ENCODE data around the gene ERAL1.
"Not testable (repeated sequence)": the region's sequence is repeated elsewhere in the genome, so short reads cannot be mapped to it uniquely, and the experiment has no call there.

Gene ERAL1

GRCh38 chr17:28860363-28860808, 5.6 kb downstream of the ERAL1 start:
- Mint-ChIP-seq H3K27ac (no peak overlapping the region), H3K4me3 (no peak overlapping the region), H3K36me3 (peaks cover 29% of the 10 kb centered on the region), H3K9me3 (no peaks in the 10 kb centered on the region), H3K27me3 (no peaks in the 10 kb centered on the region), H3K4me1 (peaks cover 18% of the 10 kb centered on the region)
- CTCF ChIA-PET, result interaction anchor here (0.9 kb wide), 1 partner anchor 37 kb away, joined by 3 read pairs; the partner anchor contains the start of gene FLOT2
- DNase-seq, result no peak

DNA sequence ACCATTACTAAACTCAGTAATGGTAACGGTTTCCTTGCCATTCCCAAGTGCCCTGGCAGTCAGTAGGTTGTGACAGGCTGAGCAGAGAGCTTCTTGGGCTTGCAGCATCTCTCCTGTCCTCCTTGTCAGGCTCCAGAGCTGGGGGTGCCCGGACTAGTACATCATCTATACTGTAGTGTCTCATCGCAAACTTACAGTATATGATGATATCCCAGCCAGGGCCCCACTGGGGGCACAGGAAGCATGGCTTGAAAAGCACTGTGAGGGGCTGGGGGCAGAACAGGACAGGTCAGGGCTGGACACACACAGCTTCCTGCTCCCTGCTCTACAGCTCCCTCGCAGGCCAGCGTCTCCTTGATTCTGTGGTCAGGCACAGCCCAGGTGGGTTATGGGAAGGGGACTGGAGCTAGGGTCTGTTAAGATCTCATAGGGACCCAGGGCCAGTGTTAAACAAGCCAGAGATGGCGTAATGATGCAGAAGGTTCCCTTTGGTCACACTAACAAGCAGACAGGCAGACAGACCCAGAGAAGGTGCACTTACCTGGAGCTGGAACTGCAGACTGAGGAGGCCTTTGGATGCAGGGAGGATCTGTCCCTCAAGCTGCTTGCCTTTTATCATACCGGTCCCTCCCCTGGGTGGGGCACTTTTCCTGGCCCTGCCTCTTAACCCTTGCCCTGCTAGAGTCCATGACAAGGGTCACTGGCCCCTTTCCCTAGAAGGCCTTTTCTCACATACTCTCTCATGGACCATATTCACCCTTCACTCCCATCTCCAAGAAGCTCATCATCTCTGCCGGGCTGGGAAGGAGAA, 6.8 kb downstream of the ERAL1 start:
- peaks cover 27% of the 10 kb centered on the region for H3K36me3 Mint-ChIP-seq
- CTCF ChIA-PET, result interaction anchor here (0.7 to 1.8 kb wide), 5 partner anchors 10 to 98 kb away, joined by 3 to 6 read pairs (median 4); partner anchors contain the start of gene FLOT2
- no peaks in the 10 kb centered on the region for H3K9me3 Mint-ChIP-seq
- H3K27ac Mint-ChIP-seq, result peak overlapping the region; percentile 15
- no peak overlapping the region for H3K4me3 Mint-ChIP-seq
- DNase-seq, result no peak
- H3K27me3 Mint-ChIP-seq, result no peaks in the 10 kb centered on the region
- H3K4me1 Mint-ChIP-seq, result peaks cover 14% of the 10 kb centered on the region

- Mint-ChIP-seq H3K27ac (peak overlapping the region; percentile 14), H3K9me3 (no peaks in the 10 kb centered on the region), H3K4me1 (peaks cover 12% of the 10 kb centered on the region), H3K27me3 (no peaks in the 10 kb centered on the region), H3K4me3 (no peak overlapping the region), H3K36me3 (peaks cover 25% of the 10 kb centered on the region)
- CTCF ChIA-PET, result interaction anchor here (1.2 to 1.8 kb wide), 3 partner anchors 9 to 36 kb away, joined by 3 to 6 read pairs (median 4); no protein-coding TSS in a partner anchor
- DNase-seq, result no peak
Observed at GRCh38 chr17:28862561-28862960, 7.7 kb downstream of the ERAL1 start.

GRCh38 chr17:28863953-28864352, 9.1 kb downstream of the ERAL1 start:
- no peak for DNase-seq
- CTCF ChIA-PET, result interaction anchor here (1.1 kb wide), 1 partner anchor 24 kb away, joined by 3 read pairs; no protein-coding TSS in a partner anchor
- Mint-ChIP-seq H3K36me3 (peaks cover 13% of the 10 kb centered on the region), H3K27ac (no peak overlapping the region), H3K4me3 (no peak overlapping the region), H3K9me3 (no peaks in the 10 kb centered on the region), H3K27me3 (no peaks in the 10 kb centered on the region), H3K4me1 (peaks cover 10% of the 10 kb centered on the region)

DNA sequence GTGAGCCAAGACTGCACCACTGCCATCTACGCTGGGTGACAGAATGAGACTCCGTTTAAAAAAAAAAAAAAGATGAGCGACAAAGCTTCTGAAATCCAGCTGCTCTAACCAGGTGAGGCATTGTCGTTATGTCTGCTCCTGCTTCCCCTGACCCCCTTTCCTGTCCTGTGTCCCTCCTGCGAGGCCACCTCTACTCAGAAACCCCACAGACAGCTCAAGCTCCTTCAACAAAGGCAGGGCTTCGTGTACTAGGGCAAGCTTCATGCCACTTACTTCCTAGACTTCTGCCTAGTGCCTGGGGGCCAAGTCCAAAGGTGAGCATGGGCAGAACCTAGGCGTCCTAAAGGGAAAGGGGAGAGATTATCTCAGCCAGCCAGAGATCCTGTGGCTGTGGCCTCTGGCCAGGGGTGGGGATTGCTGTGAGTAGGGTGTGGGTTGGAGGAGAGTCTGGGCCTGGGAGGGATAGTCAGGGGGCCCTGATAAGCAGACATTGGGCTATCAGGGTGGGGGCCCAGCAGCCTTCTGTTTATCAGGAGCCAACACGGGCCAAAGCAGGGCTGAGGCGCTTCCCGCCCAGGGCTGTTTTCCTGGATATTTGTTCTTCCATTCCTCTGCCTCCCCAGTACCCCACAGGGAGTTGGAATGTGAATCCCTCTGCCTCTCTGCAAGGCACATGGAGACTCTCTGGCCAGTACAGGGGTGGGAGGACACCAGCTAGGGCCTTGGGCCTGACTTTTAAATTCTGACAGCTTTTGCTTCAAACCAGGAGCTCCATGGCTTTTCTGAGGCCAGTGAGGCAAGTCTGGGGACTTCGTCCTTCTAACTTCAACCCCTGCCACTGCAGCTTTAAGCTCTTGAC, 10.4 kb downstream of the ERAL1 start:
- Mint-ChIP-seq H3K9me3 (no peaks in the 10 kb centered on the region), H3K4me1 (peaks cover 10% of the 10 kb centered on the region), H3K27ac (no peak overlapping the region), H3K4me3 (no peak overlapping the region), H3K36me3 (peaks cover 8% of the 10 kb centered on the region), H3K27me3 (no peaks in the 10 kb centered on the region)
- no peak for DNase-seq
- CTCF ChIA-PET, result interaction anchor here (1.2 to 1.4 kb wide), 2 partner anchors 16 to 104 kb away, joined by 3 to 5 read pairs; no protein-coding TSS in a partner anchor

GRCh38 chr17:28865946-28866752, 11.3 kb downstream of the ERAL1 start:
- Mint-ChIP-seq H3K9me3 (no peaks in the 10 kb centered on the region), H3K27ac (no peak overlapping the region), H3K4me1 (peaks cover 14% of the 10 kb centered on the region), H3K4me3 (no peak overlapping the region), H3K36me3 (peaks cover 5% of the 10 kb centered on the region), H3K27me3 (no peaks in the 10 kb centered on the region)
- CTCF ChIA-PET, result interaction anchor here (1.4 kb wide), 1 partner anchor 17 kb away, joined by 5 read pairs; no protein-coding TSS in a partner anchor
- DNase-seq, result no peak

DNA sequence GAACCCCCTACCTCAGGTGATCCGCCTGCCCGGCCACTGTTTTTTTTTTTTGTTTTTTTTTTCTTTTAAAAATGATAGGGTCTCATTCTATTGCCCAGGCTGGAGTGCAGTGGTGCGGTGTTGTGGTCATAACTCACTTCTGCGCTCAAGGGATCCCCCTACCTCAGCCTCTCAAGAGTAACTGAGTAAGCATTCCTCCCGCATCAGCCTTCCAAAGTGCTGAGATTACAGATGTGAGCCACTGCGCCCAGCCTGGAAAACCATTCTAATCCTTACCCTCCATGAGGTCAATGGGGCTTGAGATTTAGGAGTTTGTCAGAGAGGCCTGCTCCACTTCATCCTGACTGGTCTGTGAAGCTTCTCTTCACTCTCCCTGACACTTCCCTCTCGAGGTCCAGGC, 12.5 kb downstream of the ERAL1 start:
- Mint-ChIP-seq H3K9me3 (no peaks in the 10 kb centered on the region), H3K4me1 (peaks cover 19% of the 10 kb centered on the region), H3K36me3 (peaks cover 1% of the 10 kb centered on the region), H3K27ac (no peak overlapping the region), H3K27me3 (no peaks in the 10 kb centered on the region), H3K4me3 (no peak overlapping the region)
- CTCF ChIA-PET, result no interaction called here
- DNase-seq, result no peak

DNA sequence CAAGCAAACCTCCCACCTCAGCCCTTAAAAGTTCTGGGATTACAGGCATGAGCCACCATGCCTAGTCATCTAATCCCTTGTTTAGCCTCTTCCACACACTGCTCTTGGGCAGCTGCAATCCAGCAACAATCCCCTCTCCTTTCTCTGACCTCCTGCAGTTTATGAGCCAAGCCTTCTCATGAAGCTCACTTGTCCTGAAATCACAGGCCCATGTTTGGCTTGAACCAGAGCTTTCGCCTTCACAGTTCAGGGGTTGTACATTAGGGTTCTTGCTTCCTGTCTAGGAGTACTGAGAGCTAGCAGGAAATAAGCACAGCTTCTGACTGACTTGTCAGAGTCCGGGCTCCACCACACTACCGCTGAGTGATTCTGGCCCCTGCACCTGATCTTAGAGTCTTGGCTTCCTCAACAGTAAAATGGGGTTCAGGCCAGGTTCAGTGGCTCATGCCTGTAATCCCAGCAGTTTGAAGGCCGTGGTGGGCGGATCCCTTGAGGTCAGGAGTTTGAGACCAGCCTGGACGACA, 16.3 kb downstream of the ERAL1 start:
- no peaks in the 10 kb centered on the region for H3K27me3 Mint-ChIP-seq
- H3K27ac Mint-ChIP-seq, result peak overlapping the region; percentile 97
- H3K9me3 Mint-ChIP-seq, result no peaks in the 10 kb centered on the region
- H3K4me3 Mint-ChIP-seq, result peak overlapping the region; percentile 39
- CTCF ChIA-PET, result interaction anchor here (0.6 to 2.0 kb wide), 7 partner anchors 9 to 107 kb away, joined by 3 to 16 read pairs (median 6); partner anchors contain the start of gene DHRS13
- peaks cover 19% of the 10 kb centered on the region for H3K4me1 Mint-ChIP-seq
- DNase-seq, result peak; percentile 71
- peaks cover 1% of the 10 kb centered on the region for H3K36me3 Mint-ChIP-seq

- no peak for DNase-seq
- CTCF ChIA-PET, result interaction anchor here (1.6 kb wide), 1 partner anchor 110 kb away, joined by 4 read pairs; no protein-coding TSS in a partner anchor
- Mint-ChIP-seq H3K9me3 (no peaks in the 10 kb centered on the region), H3K4me3 (no peak overlapping the region), H3K27ac (no peak overlapping the region), H3K4me1 (peaks cover 19% of the 10 kb centered on the region), H3K27me3 (no peaks in the 10 kb centered on the region), H3K36me3 (peaks cover 13% of the 10 kb centered on the region)
Observed at GRCh38 chr17:28873839-28874238, 19.0 kb downstream of the ERAL1 start.

GRCh38 chr17:28874750-28875149, 19.9 kb downstream of the ERAL1 start:
- no peak overlapping the region for H3K4me3 Mint-ChIP-seq
- no peak for DNase-seq
- H3K36me3 Mint-ChIP-seq, result peaks cover 18% of the 10 kb centered on the region
- no peaks in the 10 kb centered on the region for H3K9me3 Mint-ChIP-seq
- CTCF ChIA-PET, result interaction anchor here (0.7 to 1.6 kb wide), 2 partner anchors 24 to 111 kb away, joined by 3 to 4 read pairs; no protein-coding TSS in a partner anchor
- H3K27me3 Mint-ChIP-seq, result no peaks in the 10 kb centered on the region
- H3K27ac Mint-ChIP-seq, result no peak overlapping the region
- H3K4me1 Mint-ChIP-seq, result peaks cover 19% of the 10 kb centered on the region

- CTCF ChIA-PET, result interaction anchor here (1.4 kb wide), 1 partner anchor 149 kb away, joined by 4 read pairs; no protein-coding TSS in a partner anchor
- no peaks in the 10 kb centered on the region for H3K9me3 Mint-ChIP-seq
- no peaks in the 10 kb centered on the region for H3K27me3 Mint-ChIP-seq
- peaks cover 24% of the 10 kb centered on the region for H3K36me3 Mint-ChIP-seq
- no peak overlapping the region for H3K4me3 Mint-ChIP-seq
- no peak overlapping the region for H3K27ac Mint-ChIP-seq
- H3K4me1 Mint-ChIP-seq, result peaks cover 17% of the 10 kb centered on the region
- DNase-seq, result no peak
Observed at GRCh38 chr17:28875848-28876550, 21.2 kb downstream of the ERAL1 start.

DNA sequence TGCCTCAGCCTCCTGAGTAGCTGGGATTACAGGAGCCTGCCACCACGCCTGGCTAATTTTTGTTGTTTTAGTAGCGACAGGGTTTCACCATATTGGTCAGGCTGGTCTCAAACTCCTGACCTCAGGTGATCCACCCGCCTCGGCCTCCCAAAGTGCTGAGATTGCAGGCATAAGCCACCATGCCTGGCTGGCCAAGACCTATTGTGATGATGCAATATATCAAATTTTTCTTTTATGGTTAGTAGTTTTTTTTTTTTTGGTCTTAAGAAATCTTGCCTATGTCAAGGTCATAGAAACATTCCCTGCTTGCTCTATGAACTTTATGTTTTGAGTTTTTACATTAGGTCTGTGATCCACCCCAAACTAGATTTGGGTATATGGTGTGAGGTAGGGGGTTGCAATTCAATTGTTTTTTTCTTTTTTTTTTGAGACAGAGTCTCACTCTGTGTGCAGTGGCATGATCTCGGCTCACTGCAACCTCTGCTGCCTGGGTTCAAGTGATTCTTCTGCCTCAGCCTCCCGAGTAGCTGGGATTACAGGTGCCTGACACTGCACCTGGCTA, 22.4 kb downstream of the ERAL1 start:
- CTCF ChIA-PET, result interaction anchor here (1.0 kb wide), 1 partner anchor 19 kb away, joined by 4 read pairs; no protein-coding TSS in a partner anchor

More for the DNA sequence above, 22.4 kb downstream of the ERAL1 start:
- not testable (repeated sequence) for H3K27ac Mint-ChIP-seq, H3K4me1 Mint-ChIP-seq, H3K9me3 Mint-ChIP-seq, DNase-seq, H3K4me3 Mint-ChIP-seq, H3K27me3 Mint-ChIP-seq
- H3K36me3 Mint-ChIP-seq, result peaks cover 34% of the 10 kb centered on the region

All from activated naive CD4-positive, alpha-beta T cell treated with anti-CD3 and anti-CD28 coated beads, Interleukin-2, amount 10 ng/mL, durations not matched to agents 7 days and 5 days (primary cell).